Measurements from ENCODE around the gene RBM41. TPM values are rescaled to one million over a fixed set of nuclear protein-coding genes. Genes with fewer than 3 reads are reported as not detected.
"Not testable (repeated sequence)": the region's sequence is repeated elsewhere in the genome, so short reads cannot be mapped to it uniquely, and the experiment has no call there.

Gene RBM41
- total RNA-seq, result 10 to 100 TPM; 19.2 to 19.7 TPM

DNA sequence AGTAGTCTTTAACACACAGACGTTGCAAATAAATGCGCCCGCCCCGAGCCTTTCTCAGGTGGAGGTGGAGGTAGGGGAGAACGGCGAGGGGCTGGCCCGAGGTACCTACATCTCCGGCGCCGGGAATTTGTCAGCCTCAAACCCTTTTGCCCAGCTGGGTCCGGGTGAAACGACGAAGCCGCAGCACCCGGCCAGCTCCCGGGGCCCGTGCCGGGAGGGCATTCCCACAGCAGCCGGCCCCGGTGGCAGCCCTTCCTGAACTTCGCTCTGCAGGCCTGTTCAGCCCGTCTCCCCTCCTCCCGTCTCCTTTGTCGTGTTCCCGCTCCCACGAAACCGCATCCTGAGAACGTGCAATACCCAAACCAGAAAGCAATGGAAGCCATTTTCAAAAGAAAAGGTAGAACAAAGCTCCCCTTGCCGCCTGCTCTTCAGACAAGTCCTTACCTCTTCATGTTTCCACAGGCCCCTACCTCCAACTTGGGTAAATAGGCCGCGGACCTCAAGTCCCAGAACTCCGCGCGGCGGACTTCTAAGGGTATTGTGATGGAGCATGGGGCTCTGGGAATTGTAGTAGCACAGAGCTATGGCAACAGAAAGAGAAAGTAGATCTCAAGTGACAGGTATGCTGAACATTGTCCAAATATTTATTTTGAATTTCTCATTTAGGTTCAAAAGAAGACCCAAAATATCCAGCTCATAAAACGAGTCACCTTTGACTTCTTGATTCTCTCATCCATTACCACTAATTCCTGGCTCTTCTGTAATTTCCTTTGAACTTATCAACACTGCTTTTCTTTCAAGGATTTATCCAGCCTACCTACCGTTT, at the start of gene RBM41:
Gene RBM41, minus strand, starts transcription at position 501 of the 826 bp plus-strand sequence. Its CDS starts 49 bp downstream, at position 452.
- peak within 1 kb of the TSS; percentile 100 for H3K4me3 Mint-ChIP-seq
- H3K4me1 Mint-ChIP-seq, result peaks cover 16% of the 10 kb centered on the region
- peak; percentile 69 for DNase-seq
- POLR2A ChIA-PET, result interaction anchor here (0.9 kb wide), 1 partner anchor 88 kb away, joined by 3 read pairs; the partner anchor contains the start of genes DNAAF6 and NUP62CL
- H3K27me3 Mint-ChIP-seq, result no peaks in the 10 kb centered on the region
- ATAC-seq (ENCODE audit: low read depth), result peak; percentile 100
- H3K27ac Mint-ChIP-seq, result peak within 1 kb of the TSS; percentile 99
- no peaks in the 10 kb centered on the region for H3K9me3 Mint-ChIP-seq
- peaks cover 15% of the 10 kb centered on the region for H3K36me3 Mint-ChIP-seq

DNA sequence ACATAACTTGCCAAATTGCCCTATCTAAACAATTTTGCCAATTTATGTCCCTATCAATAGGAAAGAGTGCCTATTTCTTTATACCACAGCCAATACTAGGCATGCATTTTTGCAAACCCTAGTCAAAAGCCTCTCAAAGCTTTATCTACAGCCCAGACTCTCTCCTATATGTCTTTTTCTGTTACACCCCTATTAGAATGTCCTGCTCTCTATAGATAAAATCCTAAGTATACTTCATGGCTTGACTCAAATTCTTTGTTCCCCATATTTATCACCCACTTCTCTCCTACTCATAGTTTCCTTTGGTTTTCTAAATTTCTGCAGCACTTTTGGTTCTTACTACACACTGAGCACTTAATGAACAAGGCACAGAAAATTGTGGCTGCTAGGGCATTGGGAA, 49.6 kb upstream of the RBM41 start:
- H3K4me1 Mint-ChIP-seq, result no peaks in the 10 kb centered on the region
- POLR2A ChIA-PET, result no interaction called here
- peaks cover 3% of the 10 kb centered on the region for H3K36me3 Mint-ChIP-seq
- no peak overlapping the region for H3K4me3 Mint-ChIP-seq
- DNase-seq (no peak), ATAC-seq (ENCODE audit: low read depth) (no peak)
- no peak overlapping the region for H3K27ac Mint-ChIP-seq
- no peaks in the 10 kb centered on the region for H3K9me3 Mint-ChIP-seq
- H3K27me3 Mint-ChIP-seq, result no peaks in the 10 kb centered on the region

DNA sequence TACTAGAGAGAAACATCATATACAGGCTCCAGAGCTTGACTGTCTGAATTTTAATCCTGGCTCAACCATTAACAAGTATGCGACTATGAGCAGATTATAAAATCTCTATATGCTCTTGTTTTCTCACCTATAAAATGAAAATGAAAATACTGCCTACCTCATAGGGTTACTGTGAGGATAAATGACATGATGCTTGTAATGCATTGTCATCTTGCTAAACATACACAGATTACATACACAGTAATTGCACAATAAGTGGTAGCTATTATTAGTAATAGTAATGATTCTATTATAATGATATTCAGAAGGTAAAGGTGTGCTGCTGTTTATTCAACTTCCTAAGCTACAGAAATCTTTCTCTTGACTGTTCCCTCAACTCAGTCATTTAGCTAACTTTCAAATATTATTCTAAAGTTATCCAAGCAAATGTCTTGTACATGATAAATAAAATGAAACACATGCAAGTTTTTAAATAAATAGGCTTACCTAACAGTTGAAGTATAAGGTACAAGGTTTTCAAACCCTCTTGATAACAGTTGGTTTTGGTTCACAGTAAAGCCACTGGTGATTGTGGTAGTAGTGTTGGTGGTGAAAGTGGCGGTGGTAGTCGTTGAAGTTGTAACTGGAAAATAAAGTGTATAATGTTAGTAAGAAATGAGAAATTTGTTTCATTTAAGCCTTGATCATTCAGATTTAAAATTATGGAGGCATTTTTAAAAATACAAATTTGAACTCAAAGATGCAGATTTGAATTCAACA, 48.7 kb upstream of the RBM41 start:
- Mint-ChIP-seq H3K27ac (no peak overlapping the region), H3K27me3 (no peaks in the 10 kb centered on the region), H3K4me1 (no peaks in the 10 kb centered on the region), H3K36me3 (peaks cover 3% of the 10 kb centered on the region), H3K9me3 (no peaks in the 10 kb centered on the region), H3K4me3 (no peak overlapping the region)
- DNase-seq (no peak), ATAC-seq (ENCODE audit: low read depth) (no peak)
- POLR2A ChIA-PET, result no interaction called here

DNA sequence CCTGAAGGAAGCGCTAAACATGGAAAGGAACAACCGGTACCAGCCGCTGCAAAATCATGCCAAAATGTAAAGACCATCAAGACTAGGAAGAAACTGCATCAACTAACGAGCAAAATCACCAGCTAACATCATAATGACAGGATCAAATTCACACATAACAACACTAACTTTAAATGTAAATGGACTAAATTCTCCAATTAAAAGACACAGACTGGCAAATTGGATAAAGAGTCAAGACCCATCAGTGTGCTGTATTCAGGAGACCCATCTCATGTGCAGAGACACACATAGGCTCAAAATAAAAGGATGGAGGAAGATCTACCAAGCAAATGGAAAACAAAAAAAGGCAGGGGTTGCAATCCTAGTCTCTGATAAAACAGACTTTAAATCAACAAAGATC, 39.0 kb upstream of the RBM41 start:
- H3K9me3 Mint-ChIP-seq; DNase-seq; H3K36me3 Mint-ChIP-seq; H3K4me3 Mint-ChIP-seq; H3K4me1 Mint-ChIP-seq; ATAC-seq (ENCODE audit: low read depth); H3K27ac Mint-ChIP-seq; H3K27me3 Mint-ChIP-seq; POLR2A ChIA-PET: not testable (repeated sequence)

DNA sequence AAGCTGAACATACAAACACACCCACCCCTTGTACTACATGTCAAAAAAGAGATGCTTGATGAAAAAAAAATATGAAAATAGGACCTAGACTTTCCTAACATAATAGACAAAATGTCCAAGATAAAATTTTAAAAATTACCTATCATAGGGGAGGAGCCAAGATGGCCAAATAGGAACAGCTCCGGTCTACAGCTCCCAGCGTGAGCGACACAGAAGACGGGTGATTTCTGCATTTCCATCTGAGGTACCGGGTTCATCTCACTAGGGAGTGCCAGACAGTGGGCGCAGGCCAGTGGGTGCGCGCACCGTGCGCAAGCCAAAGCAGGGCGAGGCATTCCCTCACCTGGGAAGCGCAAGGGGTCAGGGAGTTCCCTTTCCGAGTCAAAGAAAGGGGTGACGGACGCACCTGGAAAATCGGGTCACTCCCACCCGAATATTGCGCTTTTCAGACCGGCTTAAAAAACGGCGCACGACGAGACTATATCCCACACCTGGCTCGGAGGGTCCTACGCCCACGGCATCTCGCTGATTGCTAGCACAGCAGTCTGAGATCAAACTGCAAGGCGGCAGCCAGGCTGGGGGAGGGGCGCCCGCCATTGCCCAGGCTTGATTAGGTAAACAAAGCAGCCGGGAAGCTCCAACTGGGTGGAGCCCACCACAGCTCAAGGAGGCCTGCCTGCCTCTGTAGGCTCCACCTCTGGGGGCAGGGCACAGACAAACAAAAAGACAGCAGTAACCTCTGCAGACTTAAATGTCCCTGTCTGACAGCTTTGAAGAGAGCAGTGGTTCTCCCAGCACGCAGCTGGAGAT, 37.2 kb upstream of the RBM41 start:
- H3K27me3 Mint-ChIP-seq, H3K9me3 Mint-ChIP-seq, H3K36me3 Mint-ChIP-seq, H3K27ac Mint-ChIP-seq, H3K4me1 Mint-ChIP-seq: not testable (repeated sequence)
- ATAC-seq (ENCODE audit: low read depth), result peak; percentile 10
- H3K4me3 Mint-ChIP-seq, result peak overlapping the region; percentile 69
- POLR2A ChIA-PET, result interaction anchor here (1.4 kb wide), 1 partner anchor 20 kb away, joined by 3 read pairs; no protein-coding TSS in a partner anchor
- DNase-seq, result peak; percentile 22

DNA sequence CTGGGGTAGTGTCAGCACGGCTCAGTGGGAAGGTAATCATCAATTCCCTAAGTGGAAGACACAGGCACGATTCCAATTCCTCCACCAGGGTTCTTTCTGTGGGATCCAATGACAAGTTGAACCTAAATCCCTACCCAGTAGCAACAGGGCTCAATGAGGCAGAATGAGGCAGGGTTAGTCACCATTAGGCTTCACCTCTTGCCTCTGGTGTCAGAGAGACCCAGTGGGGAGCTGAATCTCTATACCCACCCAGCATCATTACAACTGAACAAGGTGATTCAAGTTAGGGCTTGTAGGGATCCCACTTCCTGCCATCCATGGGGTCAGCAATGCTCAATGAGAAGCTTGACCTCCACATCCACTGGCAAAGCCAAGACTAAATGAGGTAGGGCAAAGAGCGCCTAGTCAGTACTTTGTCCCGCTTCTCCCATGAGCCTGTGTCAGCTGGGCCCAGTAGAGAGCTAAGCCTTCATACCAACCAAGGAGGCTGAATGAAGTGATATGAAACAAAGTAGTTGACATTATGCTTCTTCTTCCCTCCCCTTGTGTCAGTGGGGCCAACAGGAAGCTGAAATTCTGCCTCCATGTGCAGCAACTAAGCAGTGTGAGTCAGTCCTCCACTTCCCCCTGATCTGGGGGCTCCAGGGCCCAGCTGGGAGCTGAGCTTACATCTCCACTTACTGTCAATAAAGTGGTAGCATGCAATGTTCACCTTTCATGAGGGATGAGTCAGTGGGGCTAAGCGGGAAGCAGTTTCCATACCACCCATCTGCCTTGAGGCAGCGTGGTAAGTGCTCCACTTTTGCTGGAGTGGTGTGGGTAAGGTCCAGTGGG, 36.4 kb upstream of the RBM41 start:
- DNase-seq (no peak), ATAC-seq (ENCODE audit: low read depth) (peak; percentile 61)
- POLR2A ChIA-PET, result interaction anchor here (1.4 kb wide), 1 partner anchor 19 kb away, joined by 3 read pairs; no protein-coding TSS in a partner anchor
- peaks cover 3% of the 10 kb centered on the region for H3K4me1 Mint-ChIP-seq
- H3K36me3 Mint-ChIP-seq, result no peaks in the 10 kb centered on the region
- H3K27ac Mint-ChIP-seq, result no peak overlapping the region
- H3K9me3 Mint-ChIP-seq, result no peaks in the 10 kb centered on the region
- no peaks in the 10 kb centered on the region for H3K27me3 Mint-ChIP-seq
- peak overlapping the region; percentile 69 for H3K4me3 Mint-ChIP-seq

DNA sequence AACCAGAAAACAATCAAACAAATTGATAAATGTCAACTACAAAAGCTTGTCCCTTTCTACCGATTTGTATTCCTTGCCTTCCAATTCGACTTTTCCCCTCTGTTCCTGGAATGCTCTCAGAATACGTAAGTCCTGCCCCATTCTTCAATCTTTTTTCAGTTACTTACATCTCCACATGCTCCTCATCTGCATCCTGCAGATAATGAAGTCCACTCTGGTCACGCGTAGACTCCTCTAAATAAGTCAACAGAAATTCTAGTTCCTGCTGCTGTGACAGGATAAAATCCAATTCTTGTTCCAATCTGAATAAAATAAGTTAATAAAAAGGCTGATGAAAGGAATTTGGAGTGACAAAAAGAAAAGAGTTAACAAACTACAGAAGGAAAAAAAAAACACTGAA, 34.4 kb upstream of the RBM41 start:
- Mint-ChIP-seq H3K4me1 (peaks cover 3% of the 10 kb centered on the region), H3K27ac (no peak overlapping the region), H3K9me3 (no peaks in the 10 kb centered on the region), H3K27me3 (no peaks in the 10 kb centered on the region), H3K36me3 (no peaks in the 10 kb centered on the region), H3K4me3 (no peak overlapping the region)
- no peak for DNase-seq
- POLR2A ChIA-PET, result no interaction called here
- ATAC-seq (ENCODE audit: low read depth), result no peak

DNA sequence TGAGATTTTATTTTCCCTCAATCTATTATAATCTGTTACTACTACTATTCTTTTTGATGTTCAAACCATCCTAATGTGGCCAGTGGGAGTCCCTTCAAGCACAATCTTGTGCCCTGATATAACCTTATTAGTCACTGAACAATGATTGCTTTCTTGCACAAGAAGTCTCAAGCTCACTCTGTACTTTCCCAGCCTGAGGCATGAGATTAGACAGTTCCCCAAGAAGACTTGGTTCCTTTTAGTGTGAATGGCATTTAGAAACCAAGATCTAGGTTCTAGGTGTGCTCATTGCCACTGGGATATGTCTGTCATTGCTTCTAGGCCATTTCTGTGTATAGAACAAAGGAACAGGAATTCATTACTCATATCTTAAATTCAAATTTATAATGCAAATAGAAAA, 28.0 kb upstream of the RBM41 start:
- ATAC-seq (ENCODE audit: low read depth), result no peak
- H3K4me3 Mint-ChIP-seq, result no peak overlapping the region

DNA sequence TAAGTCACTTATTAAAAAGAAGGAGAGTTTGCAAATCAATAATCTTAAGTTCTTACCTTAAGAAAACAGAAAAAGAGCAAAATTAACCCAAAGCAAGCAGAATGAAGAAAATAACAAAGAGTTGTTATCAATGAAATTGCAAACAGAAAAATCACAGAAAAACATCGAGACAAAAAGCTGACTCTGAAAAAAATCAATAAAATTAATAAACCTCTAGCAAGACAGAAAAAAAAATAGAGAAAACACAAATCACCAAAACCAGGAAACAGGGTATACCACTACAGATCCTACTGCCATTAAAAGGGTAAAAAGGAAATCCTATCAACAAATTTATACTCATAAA, 17.3 kb upstream of the RBM41 start:
- no peak overlapping the region for H3K27ac Mint-ChIP-seq
- no peak for ATAC-seq (ENCODE audit: low read depth)
- H3K4me1 Mint-ChIP-seq, result peaks cover 4% of the 10 kb centered on the region
- H3K36me3 Mint-ChIP-seq, result peaks cover 5% of the 10 kb centered on the region
- H3K4me3 Mint-ChIP-seq, result peak overlapping the region; percentile 4
- POLR2A ChIA-PET, result interaction anchor here (0.9 kb wide), 1 partner anchor 19 kb away, joined by 3 read pairs; no protein-coding TSS in a partner anchor
- no peak for DNase-seq
- no peaks in the 10 kb centered on the region for H3K9me3 Mint-ChIP-seq
- no peaks in the 10 kb centered on the region for H3K27me3 Mint-ChIP-seq

More for the DNA sequence above, 28.0 kb upstream of the RBM41 start:
- POLR2A ChIA-PET, result no interaction called here
- no peaks in the 10 kb centered on the region for H3K36me3 Mint-ChIP-seq
- no peak overlapping the region for H3K27ac Mint-ChIP-seq
- DNase-seq, result no peak
- no peaks in the 10 kb centered on the region for H3K27me3 Mint-ChIP-seq
- H3K9me3 Mint-ChIP-seq, result no peaks in the 10 kb centered on the region
- H3K4me1 Mint-ChIP-seq, result peaks cover 3% of the 10 kb centered on the region

DNA sequence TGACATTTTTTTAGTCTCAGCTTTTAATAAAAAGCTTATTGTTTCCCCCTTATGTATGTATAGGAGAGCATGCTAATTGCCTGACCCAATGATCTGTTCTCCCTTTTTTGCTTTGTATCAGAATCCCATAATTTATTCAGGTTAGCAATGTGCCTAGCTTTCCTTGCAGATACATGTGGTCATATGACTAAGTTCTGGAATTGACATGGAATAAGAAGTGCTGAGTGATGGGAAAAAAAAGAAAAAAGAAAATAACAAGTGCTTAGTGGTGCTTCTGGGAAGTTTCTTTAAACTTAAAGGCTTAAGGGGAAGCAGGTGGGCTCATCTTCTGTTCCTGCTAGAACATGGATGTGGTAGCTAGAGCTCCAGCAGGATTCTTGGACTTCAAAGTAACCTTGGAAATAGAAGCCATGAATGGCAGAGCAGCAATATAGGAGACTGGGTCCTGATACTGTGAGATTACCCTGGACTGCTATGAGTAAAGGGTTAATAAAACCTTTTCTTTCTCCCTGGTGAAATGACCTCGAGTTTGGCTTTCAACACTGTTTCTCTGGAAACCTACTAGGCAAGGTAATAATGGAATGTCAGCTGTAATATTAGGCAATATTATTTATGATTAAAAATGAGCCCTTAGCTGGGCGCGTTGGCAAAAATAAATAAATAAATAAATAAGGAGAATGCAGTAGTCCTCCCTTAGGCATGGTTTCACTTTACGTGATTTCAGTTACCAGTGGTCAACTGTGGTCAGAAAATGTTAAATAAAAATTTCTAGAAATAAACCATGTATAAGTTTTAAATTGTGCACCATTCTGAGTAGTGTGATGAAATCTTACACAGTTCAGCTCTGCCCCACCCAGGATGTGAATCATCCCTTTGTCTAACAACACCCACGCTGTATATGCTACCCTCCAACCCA, 16.7 kb upstream of the RBM41 start:
- Mint-ChIP-seq H3K9me3 (no peaks in the 10 kb centered on the region), H3K27me3 (no peaks in the 10 kb centered on the region), H3K4me1 (peaks cover 4% of the 10 kb centered on the region), H3K4me3 (peak overlapping the region; percentile 4), H3K36me3 (peaks cover 5% of the 10 kb centered on the region), H3K27ac (no peak overlapping the region)
- ATAC-seq (ENCODE audit: low read depth) (peak; percentile 45), DNase-seq (no peak)
- POLR2A ChIA-PET, result interaction anchor here (0.9 kb wide), 1 partner anchor 20 kb away, joined by 3 read pairs; no protein-coding TSS in a partner anchor

DNA sequence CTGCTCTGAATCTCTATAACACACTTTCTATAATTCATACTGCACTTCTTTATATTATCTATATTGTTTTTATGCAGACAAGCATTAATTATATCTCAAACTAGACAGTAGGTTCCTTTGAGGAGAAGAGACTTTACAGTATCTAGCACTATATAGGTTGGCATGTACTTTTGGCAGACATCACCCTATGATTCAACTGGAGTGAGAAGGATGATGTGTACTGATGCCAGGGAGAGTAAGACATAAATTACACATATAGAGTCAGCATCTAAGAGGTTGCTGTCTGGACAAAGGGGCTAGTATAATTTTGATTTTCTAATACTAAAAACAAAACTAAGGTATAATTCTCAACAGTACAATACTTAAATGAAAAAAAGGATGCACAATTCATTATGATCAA, 5.1 kb upstream of the RBM41 start:
- Mint-ChIP-seq H3K27me3 (no peaks in the 10 kb centered on the region), H3K4me1 (no peaks in the 10 kb centered on the region), H3K27ac (no peak overlapping the region), H3K36me3 (no peaks in the 10 kb centered on the region), H3K4me3 (no peak overlapping the region), H3K9me3 (no peaks in the 10 kb centered on the region)
- DNase-seq (no peak), ATAC-seq (ENCODE audit: low read depth) (no peak)
- POLR2A ChIA-PET, result no interaction called here

DNA sequence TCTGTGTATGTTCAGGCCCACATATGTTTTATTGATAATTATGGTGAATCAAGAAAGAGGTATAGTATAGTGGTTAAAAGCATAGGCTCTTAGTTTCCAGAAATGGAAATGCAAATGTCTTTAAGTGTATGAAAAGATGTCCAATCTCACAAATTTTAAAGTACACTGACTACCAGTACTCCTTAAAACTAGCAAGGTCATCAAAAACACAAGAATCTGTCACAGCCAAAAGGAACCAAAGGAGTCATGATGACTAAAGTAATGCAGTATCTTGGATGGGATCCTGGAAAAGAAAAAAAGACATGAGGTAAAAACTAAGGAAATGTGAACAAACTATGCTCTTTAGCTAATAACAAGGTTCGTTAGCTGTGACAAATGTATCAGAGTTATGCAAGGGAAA, 661 bp upstream of the RBM41 start:
- no peaks in the 10 kb centered on the region for H3K27me3 Mint-ChIP-seq
- peaks cover 10% of the 10 kb centered on the region for H3K4me1 Mint-ChIP-seq
- no peak for DNase-seq
- H3K36me3 Mint-ChIP-seq, result peaks cover 8% of the 10 kb centered on the region
- no peak for ATAC-seq (ENCODE audit: low read depth)
- H3K4me3 Mint-ChIP-seq, result peak overlapping the region; percentile 100
- peak overlapping the region; percentile 99 for H3K27ac Mint-ChIP-seq
- H3K9me3 Mint-ChIP-seq, result no peaks in the 10 kb centered on the region
- POLR2A ChIA-PET, result no interaction called here

All from activated naive CD8-positive, alpha-beta T cell treated with anti-CD3 and anti-CD28 coated beads, Interleukin-2, amount 10 ng/mL, durations not matched to agents 7 days and 5 days (primary cell).